ENCODE results near the gene HOXA3. TPM values are rescaled to one million over a fixed set of nuclear protein-coding genes. Genes with fewer than 3 reads are reported as not detected.

The HOXA3 gene
- total and polyA plus RNA-seq, 2 of the 13 experiments (the other 11 are each of a cell fraction or from before 2014, with no cell fraction given) = 2.9 to 4.6 TPM

- DNase-seq (ENCODE audit: low spot score) (no peak), ATAC-seq (no peak), FAIRE-seq (no peak)
- H3K9me3 ChIP-seq (ENCODE audit: low read length) = no peaks in the 10 kb centered on the region
- no peaks in the 10 kb centered on the region for H3K79me2 ChIP-seq (ENCODE audit: insufficient read depth, low read length)
- ChIA-PET POLR2A (interaction anchor here (1.0 to 1.9 kb wide), 3 partner anchors 24 to 33 kb away, joined by 3 to 16 read pairs (median 4); no protein-coding TSS in a partner anchor), CTCF (ENCODE audit: low intra/inter-chr PET ratio, low total read pairs) (no interaction called here)
- H4K20me1 ChIP-seq (ENCODE audit: insufficient read depth, low read length) = no peaks in the 10 kb centered on the region
- H3K36me3 ChIP-seq (replicated peaks in 1 of 2; ENCODE audit: control insufficient read depth in 1 of 2, insufficient read depth in 2 of 2, low read length in 2 of 2) = no peaks in the 10 kb centered on the region
- peaks cover 28% of the 10 kb centered on the region for H3K4me1 ChIP-seq (ENCODE audit: insufficient read depth, low read length)
- no peak overlapping the region for H2AFZ ChIP-seq (ENCODE audit: low read length)
- H3K4me3 ChIP-seq (replicated peaks in 1 of 3; ENCODE audit: insufficient read depth in 1 of 3, low read depth in 2 of 3, low read length in 3 of 3) = no peak overlapping the region
- H3K27ac ChIP-seq (ENCODE audit: extremely low read length, insufficient read depth, low read length) = no peak overlapping the region
- no TSS peak for BruUV-seq (replicated peaks)
- TF ChIP-seq TEAD3 (CRISPR knock-in tag; optimal IDR thresholded peaks at IDR 0.05; ENCODE audit: borderline replicate concordance) = no peak
- TF ChIP-seq ERF (CRISPR knock-in tag; IDR thresholded peaks at IDR 0.05) = no peak
- intact Hi-C loops (cut with micrococcal nuclease; ENCODE audit: unreplicated experiment) (no loop called here), in situ Hi-C loops (cut with HindIII; ENCODE audit: extremely low pct_ligation_motif_present, low pct_unique_long_range_greater_than_20kb) (no loop called here)
- H3K9ac ChIP-seq (ENCODE audit: insufficient read depth, low read depth, low read length) = no peak overlapping the region
- peaks cover 0 to 14% of the 10 kb centered on the region in 2 experiments; a peak in 2 of 5 replicates for H3K27me3 ChIP-seq (ENCODE audit: control insufficient read depth in 1 of 2, insufficient read depth in 2 of 2, low read length in 2 of 2)
- 89% methylated on average over 30 of the region's 33 CpGs for WGBS (ENCODE audit: low lambda C conversion rate)
- H3K4me2 ChIP-seq (ENCODE audit: low read depth, low read length) = no peak overlapping the region; the same call in 1 of the 2 replicates
Measured at GRCh38 chr7:27095050-27095896, 57.1 kb downstream of the HOXA3 start.

GRCh38 chr7:27094304-27095049, 57.9 kb downstream of the HOXA3 start:
- FAIRE-seq (no peak), DNase-seq (ENCODE audit: low spot score) (no peak), ATAC-seq (no peak)
- Histone ChIP-seq H3K9me3 (ENCODE audit: low read length) (no peaks in the 10 kb centered on the region), H3K4me1 (ENCODE audit: insufficient read depth, low read length) (peaks cover 28% of the 10 kb centered on the region), H3K4me3 (replicated peaks in 1 of 3; ENCODE audit: insufficient read depth in 1 of 3, low read depth in 2 of 3, low read length in 3 of 3) (no peak overlapping the region), H2AFZ (ENCODE audit: low read length) (no peak overlapping the region), H3K79me2 (ENCODE audit: insufficient read depth, low read length) (no peaks in the 10 kb centered on the region), H3K9ac (ENCODE audit: insufficient read depth, low read depth, low read length) (no peak overlapping the region), H3K36me3 (replicated peaks in 1 of 2; ENCODE audit: control insufficient read depth in 1 of 2, insufficient read depth in 2 of 2, low read length in 2 of 2) (no peaks in the 10 kb centered on the region), H4K20me1 (ENCODE audit: insufficient read depth, low read length) (no peaks in the 10 kb centered on the region), H3K4me2 (ENCODE audit: low read depth, low read length) (no peak overlapping the region), H3K27ac (ENCODE audit: extremely low read length, insufficient read depth, low read length) (no peak overlapping the region), H3K27me3 (ENCODE audit: control insufficient read depth in 1 of 2, insufficient read depth in 2 of 2, low read length in 2 of 2) (peaks cover 0 to 14% of the 10 kb centered on the region in 2 experiments; a peak in 2 of 5 replicates)
- no TSS peak for BruUV-seq (replicated peaks)
- WGBS (ENCODE audit: low lambda C conversion rate) = 83% methylated on average over 29 of the region's 29 CpGs
- no peak for TF ChIP-seq FOXJ3 (CRISPR knock-in tag; IDR thresholded peaks at IDR 0.05; ENCODE audit: borderline replicate concordance)
- TF ChIP-seq ZNF530 (CRISPR knock-in tag; IDR thresholded peaks at IDR 0.05; ENCODE audit: low read depth) = no peak
- no peak for TF ChIP-seq TCF7 (IDR thresholded peaks at IDR 0.05; ENCODE audit: low read depth)
- TF ChIP-seq CEBPZ (IDR thresholded peaks at IDR 0.05; ENCODE audit: low read length) = no peak
- no peak for TF ChIP-seq PITX1 (CRISPR knock-in tag; IDR thresholded peaks at IDR 0.05)
- no peak for TF ChIP-seq ASH2L (IDR thresholded peaks at IDR 0.05; ENCODE audit: insufficient read length, low read depth, low read length)
- TF ChIP-seq ZBTB44 (CRISPR knock-in tag; IDR thresholded peaks at IDR 0.05) = no peak
- no peak for TF ChIP-seq SAFB2 (CRISPR knock-in tag; IDR thresholded peaks at IDR 0.05; ENCODE audit: borderline replicate concordance, low read depth)
- TF ChIP-seq IKZF1 (IDR thresholded peaks at IDR 0.05) = no peak
- intact Hi-C loops (cut with micrococcal nuclease; ENCODE audit: unreplicated experiment) = no loop called here
- ChIA-PET CTCF (ENCODE audit: low intra/inter-chr PET ratio, low total read pairs) (no interaction called here), POLR2A (interaction anchor here (1.6 kb wide), 1 partner anchor 25 kb away, joined by 4 read pairs; no protein-coding TSS in a partner anchor)
- in situ Hi-C loops (cut with HindIII; ENCODE audit: extremely low pct_ligation_motif_present, low pct_unique_long_range_greater_than_20kb) = no loop called here

Data from HepG2 (cell line).